ENCODE measurements around the gene TMIGD2.

GRCh38 chr19:4278010-4278409 is 24.2 kb downstream of the TMIGD2 start:
- no peak for TF ChIP-seq CTCF (IDR thresholded peaks at IDR 0.05; ENCODE audit: low read depth, low read length)
- no peak for TF ChIP-seq EZH2phosphoT487 (IDR thresholded peaks at IDR 0.05; ENCODE audit: low read depth)

Measured in OCI-LY3 (cell line).